HepG2 (cell line): ENCODE data around the gene CUL7. TPM values are rescaled to one million over a fixed set of nuclear protein-coding genes. Genes with fewer than 3 reads are reported as not detected.

Source experiments
- ATAC-seq: fragments of 200-7000 bp; cut with Tn5 transposase; 3 replicates; pipeline ENCODE4 v1.9.1; 2020; ENCODE audit warnings: mild to moderate bottlenecking, moderate library complexity
- BruUV-seq: library from RNA; stranded (reverse); fragments of 400-500 nt; replicated peaks from 2 replicates; lab custom pipeline; 2021; lab: Mats Ljungman, UMichigan
- CTCF ChIA-PET: fragments of 300-600 bp; formaldehyde crosslinking; extraction: SDS; loops from one replicate; lab custom pipeline; 2021; ENCODE audit warnings: low total read pairs, inconsistent platforms, low intra/inter-chr PET ratio; lab: Yijun Ruan, JAX
- POLR2A ChIA-PET: fragments of 350-600 bp; sonication (Branson Sonifier 250); formaldehyde crosslinking; loops from one replicate; lab custom pipeline; 2020; ENCODE audit warnings: antibody characterized with exemption, inconsistent platforms; lab: Yijun Ruan, JAX
- DNase-seq: peaks from one replicate; pipeline ENCODE4 v3.0.0-alpha.2; 2015; ENCODE audit warnings: low spot score
- FAIRE-seq: peaks from 3 replicates; lab custom pipeline; 2011; peaks lifted over from hg19 to GRCh38; lab: Jason Lieb, UNC
- H2AFZ ChIP-seq: one replicate; pipeline ENCODE4 v1.6.1; 2011; ENCODE audit warnings: low read length, inconsistent platforms
- H3K27ac ChIP-seq: fragments of 300-600 bp; 3 replicates; pipeline ENCODE4 v1.8.0; 2011; ENCODE audit warnings: mixed run types, mild to moderate bottlenecking, mixed read lengths, low read length, inconsistent platforms; ENCODE audit not compliant: insufficient read depth; ENCODE audit errors: extremely low read length
- H3K27me3 ChIP-seq, 2 experiments: fragments of 200-600 bp in 1 of 2; 2 replicates in 1 of 2; 3 replicates in 1 of 2; pipeline versions ENCODE4 v1.6.0 to v1.8.0; 2011; ENCODE audit warnings: low read length in 2 of 2, mild to moderate bottlenecking in 2 of 2, moderate library complexity in 2 of 2, inconsistent platforms in 1 of 2; ENCODE audit not compliant: insufficient read depth in 2 of 2, control insufficient read depth in 1 of 2
- H3K36me3 ChIP-seq, 2 experiments: fragments of 200-600 bp in 1 of 2; replicated peaks in 1 of 2; 2 replicates in 1 of 2; 3 replicates in 1 of 2; pipeline versions ENCODE4 v1.5.1 to v1.8.0; 2011; ENCODE audit warnings: low read length in 2 of 2, inconsistent platforms in 1 of 2; ENCODE audit not compliant: insufficient read depth in 2 of 2, control insufficient read depth in 1 of 2
- H3K4me1 ChIP-seq: 2 replicates; pipeline ENCODE4 v1.5.1; 2012; ENCODE audit warnings: low read length, inconsistent platforms; ENCODE audit not compliant: insufficient read depth
- H3K4me2 ChIP-seq: 2 replicates; pipeline ENCODE4 v1.6.0; 2011; ENCODE audit warnings: low read depth, low read length, inconsistent platforms
- H3K4me3 ChIP-seq, 3 experiments: fragments of 200-600 bp in 1 of 3; sonication (generic), shearing (Covaris generic) in 1 of 3; replicated peaks in 1 of 3; 2 replicates each; pipeline ENCODE4 v1.5.1; 2011 to 2016; ENCODE audit warnings: low read length in 3 of 3, inconsistent platforms in 2 of 3, low read depth in 2 of 3, mild to moderate bottlenecking in 2 of 3, control low read depth in 1 of 3, mixed read lengths in 1 of 3; ENCODE audit not compliant: insufficient read depth in 1 of 3
- H3K79me2 ChIP-seq: one replicate; pipeline ENCODE4 v1.6.1; 2011; ENCODE audit warnings: low read length, inconsistent platforms; ENCODE audit not compliant: insufficient read depth
- H3K9ac ChIP-seq: 2 replicates; pipeline ENCODE4 v1.6.0; 2011; ENCODE audit warnings: mild to moderate bottlenecking, low read depth, low read length, inconsistent platforms; ENCODE audit not compliant: insufficient read depth
- H3K9me3 ChIP-seq: 2 replicates; pipeline ENCODE4 v1.5.1; 2012; ENCODE audit warnings: mild to moderate bottlenecking, low read length
- H4K20me1 ChIP-seq: 2 replicates; pipeline ENCODE4 v1.6.0; 2011; ENCODE audit warnings: inconsistent platforms, mild to moderate bottlenecking, low read length, moderate library complexity; ENCODE audit not compliant: insufficient read depth
- DPF2 ChIP-seq: sonication (generic); formaldehyde crosslinking; IDR thresholded peaks from 2 replicates; pipeline ENCODE4 v1.4.0; 2020; ENCODE audit warnings: mild to moderate bottlenecking, low read depth, missing genetic modification reagents, borderline replicate concordance
- GTF2F1 ChIP-seq: fragments of 150-350 bp; IDR thresholded peaks from 2 replicates; pipeline ENCODE4 v1.6.1; 2014; ENCODE audit warnings: low read length
- HCFC1 ChIP-seq: fragments of 150-350 bp; IDR thresholded peaks from 2 replicates; pipeline ENCODE4 v1.6.1; 2014; ENCODE audit warnings: low read depth, low read length
- KDM1A ChIP-seq: IDR thresholded peaks from 2 replicates; pipeline ENCODE4 v1.6.1; 2016; ENCODE audit warnings: missing compliant biosample characterization
- KLF12 ChIP-seq: sonication (generic); formaldehyde crosslinking; IDR thresholded peaks from 2 replicates; pipeline ENCODE4 v1.4.0; 2020; ENCODE audit warnings: missing genetic modification reagents, borderline replicate concordance
- MED1 ChIP-seq: sonication (generic); formaldehyde crosslinking; IDR thresholded peaks from 2 replicates; pipeline ENCODE4 v1.4.0; 2020; ENCODE audit warnings: missing genetic modification reagents
- NCOA1 ChIP-seq: sonication (generic); formaldehyde crosslinking; IDR thresholded peaks from 2 replicates; pipeline ENCODE4 v1.9.0; 2021; ENCODE audit warnings: missing genetic modification reagents
- PHF20 ChIP-seq: sonication (generic); formaldehyde crosslinking; IDR thresholded peaks from 2 replicates; pipeline ENCODE4 v1.5.0; 2020; ENCODE audit warnings: mild to moderate bottlenecking, missing genetic modification reagents
- POLR2AphosphoS5 ChIP-seq: IDR thresholded peaks from 2 replicates; pipeline ENCODE4 v1.6.1; 2012; ENCODE audit warnings: low read depth, low read length
- SIX4 ChIP-seq: sonication (generic); formaldehyde crosslinking; IDR thresholded peaks from 2 replicates; pipeline ENCODE4 v1.4.0; 2020; ENCODE audit warnings: missing genetic modification reagents
- SMC3 ChIP-seq: IDR thresholded peaks from 2 replicates; pipeline ENCODE4 v1.6.1; 2011; ENCODE audit warnings: low read length, improper control_type of control experiment
- ZNF678 ChIP-seq: sonication (generic); formaldehyde crosslinking; IDR thresholded peaks from 2 replicates; pipeline ENCODE4 v1.4.0; 2020; ENCODE audit warnings: mild to moderate bottlenecking, missing genetic modification reagents
- ZNF709 ChIP-seq: sonication (generic); formaldehyde crosslinking; IDR thresholded peaks from 2 replicates; pipeline ENCODE4 v1.5.0; 2020; ENCODE audit warnings: mild to moderate bottlenecking, missing genetic modification reagents
- ZNF768 ChIP-seq: sonication (generic); formaldehyde crosslinking; IDR thresholded peaks from 2 replicates; pipeline ENCODE4 v1.4.0; 2020; ENCODE audit warnings: missing genetic modification reagents
- ZNF816 ChIP-seq: sonication (generic); formaldehyde crosslinking; IDR thresholded peaks from 2 replicates; pipeline ENCODE4 v1.8.0; 2022; ENCODE audit warnings: missing genetic modification reagents, mild to moderate bottlenecking, borderline replicate concordance
- WGBS: methylation state at CpG from one replicate; pipeline ENCODE4 v1.1.6; 2017; ENCODE audit warnings: low lambda C conversion rate; 5-methylcytosine and 5-hydroxymethylcytosine counted together
- in situ Hi-C: cut with HindIII; loops from 2 replicates; pipeline ENCODE4 v1.10.0; 2017; ENCODE audit warnings: low pct_unique_long_range_greater_than_20kb; ENCODE audit not compliant: extremely low pct_ligation_motif_present
- intact Hi-C: fragments of 100-400 bp; cut with micrococcal nuclease; formaldehyde crosslinking; loops from one replicate; pipeline ENCODE4 v1.10.0; 2022; ENCODE audit not compliant: unreplicated experiment
- polyA plus RNA-seq, 8 experiments: library from polyadenylated mRNA; depleted of rRNA in 3 of 8; stranded (reverse) in 7 of 8; unstranded in 1 of 8; fragments of >200 nt; fragmentation: Illumina TruSeq in 4 of 8; extraction: Trizol in 4 of 8; gene quantifications; 2 replicates each; pipeline versions ENCODE4 v1.2.1 to v1.2.3, GENCODE V29; 2011 to 2016; ENCODE audit warnings: low read depth in 4 of 8, missing spikeins in 1 of 8, mixed read lengths in 1 of 8; ENCODE audit not compliant: insufficient read depth in 1 of 8
- total RNA-seq, 5 experiments: library from RNA; depleted of rRNA; stranded (reverse); fragments of >200 nt; fragmentation: Illumina TruSeq; extraction: Trizol; gene quantifications; 2 replicates each; pipeline ENCODE4 v1.2.3, GENCODE V29; 2016; ENCODE audit warnings: low read depth in 1 of 5
- TF ChIP-seq, protein P1 (sequence below): sonication (generic); formaldehyde crosslinking; IDR thresholded peaks from 2 replicates; pipeline ENCODE4 v1.5.0; 2020; ENCODE audit warnings: mild to moderate bottlenecking, missing genetic modification reagents, borderline replicate concordance
- TF ChIP-seq, protein P2 (sequence below): sonication (generic); formaldehyde crosslinking; conservative IDR thresholded peaks from 2 replicates; pipeline ENCODE4 v1.4.0; 2020; ENCODE audit warnings: missing genetic modification reagents
- TF ChIP-seq, protein P3 (sequence below): sonication (generic); IDR thresholded peaks from 2 replicates; pipeline ENCODE4 v1.6.1; 2016; ENCODE audit warnings: low read depth, borderline replicate concordance

Gene CUL7
- total and polyA plus RNA-seq, 2 of the 13 experiments (the other 11 are each of a cell fraction or from before 2014, with no cell fraction given) = 32.0 to 60.7 TPM

DNA sequence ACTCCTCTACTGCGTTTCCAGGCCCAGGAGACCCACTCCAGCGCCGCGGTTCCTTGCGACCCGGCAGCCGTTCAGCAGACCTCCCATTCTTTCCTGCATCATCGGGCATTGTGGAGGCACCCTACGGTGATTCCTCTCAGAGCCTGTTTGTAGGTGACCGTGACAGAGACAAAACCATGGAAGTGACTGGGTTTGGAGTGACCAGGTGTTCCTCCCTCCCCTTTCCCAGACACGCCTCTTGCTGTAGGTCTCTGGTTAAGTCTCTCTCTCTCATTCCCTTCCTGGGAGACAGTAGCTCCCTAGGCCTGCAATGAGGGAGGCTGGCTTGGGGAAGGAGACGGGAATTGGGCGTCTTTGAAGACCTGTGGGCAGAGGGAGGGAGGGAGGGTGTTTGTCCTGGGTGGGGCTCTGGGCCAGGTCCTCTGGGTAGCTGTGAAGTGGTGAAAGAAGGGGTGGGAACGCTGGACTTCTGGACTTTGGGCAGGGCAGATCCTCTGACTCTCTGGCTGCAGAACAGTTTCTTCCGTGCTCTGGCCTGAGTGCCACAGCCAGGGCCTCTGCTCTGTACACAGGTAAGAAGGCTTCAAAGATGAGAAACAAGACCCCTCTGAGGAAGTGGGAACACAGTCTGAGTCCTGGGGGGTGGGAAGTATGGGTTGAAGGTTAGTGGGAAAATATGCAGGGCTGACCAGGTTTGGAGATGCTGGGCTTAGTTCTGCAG, 6.5 kb upstream of the CUL7 start:
- peak overlapping the region; percentile 90 for H3K4me2 ChIP-seq
- H3K9me3 ChIP-seq = no peaks in the 10 kb centered on the region
- peaks cover 3 to 41% of the 10 kb centered on the region in 2 experiments for H3K36me3 ChIP-seq
- FAIRE-seq = peak; percentile 99
- peak overlapping the region; percentile 91 for H3K27ac ChIP-seq
- peaks cover 35% of the 10 kb centered on the region for H3K79me2 ChIP-seq
- no peaks in the 10 kb centered on the region; a peak in 1 of 5 replicates for H3K27me3 ChIP-seq
- POLR2A ChIA-PET = interaction anchor here (0.6 to 3.3 kb wide), 50 partner anchors 11 to 318 kb away, joined by 3 to 103 read pairs (median 6); partner anchors contain the start of genes CNPY3, CUL9, DNPH1 and GNMT
- intact Hi-C loops (loop anchor here (1.0 to 2.0 kb wide), 2 partner anchors 45 to 159 kb away; partner anchors contain the start of gene KLHDC3), in situ Hi-C loops (no loop called here)
- peak; percentile 85 for ATAC-seq
- peaks cover 33% of the 10 kb centered on the region for H3K4me1 ChIP-seq
- no peaks in the 10 kb centered on the region for H4K20me1 ChIP-seq
- CTCF ChIA-PET = no interaction called here
- no TSS peak for BruUV-seq
- WGBS = 0% methylated on average over 6 of the region's 15 CpGs
- H3K4me3 ChIP-seq = peak overlapping the region; percentile 74 to 99 (median 93)
- H2AFZ ChIP-seq = no peak overlapping the region
- peak; percentile 87 for DNase-seq
- H3K9ac ChIP-seq = peak overlapping the region; percentile 83
- no peak for TF ChIP-seq HCFC1
- TF ChIP-seq, protein P1, sequence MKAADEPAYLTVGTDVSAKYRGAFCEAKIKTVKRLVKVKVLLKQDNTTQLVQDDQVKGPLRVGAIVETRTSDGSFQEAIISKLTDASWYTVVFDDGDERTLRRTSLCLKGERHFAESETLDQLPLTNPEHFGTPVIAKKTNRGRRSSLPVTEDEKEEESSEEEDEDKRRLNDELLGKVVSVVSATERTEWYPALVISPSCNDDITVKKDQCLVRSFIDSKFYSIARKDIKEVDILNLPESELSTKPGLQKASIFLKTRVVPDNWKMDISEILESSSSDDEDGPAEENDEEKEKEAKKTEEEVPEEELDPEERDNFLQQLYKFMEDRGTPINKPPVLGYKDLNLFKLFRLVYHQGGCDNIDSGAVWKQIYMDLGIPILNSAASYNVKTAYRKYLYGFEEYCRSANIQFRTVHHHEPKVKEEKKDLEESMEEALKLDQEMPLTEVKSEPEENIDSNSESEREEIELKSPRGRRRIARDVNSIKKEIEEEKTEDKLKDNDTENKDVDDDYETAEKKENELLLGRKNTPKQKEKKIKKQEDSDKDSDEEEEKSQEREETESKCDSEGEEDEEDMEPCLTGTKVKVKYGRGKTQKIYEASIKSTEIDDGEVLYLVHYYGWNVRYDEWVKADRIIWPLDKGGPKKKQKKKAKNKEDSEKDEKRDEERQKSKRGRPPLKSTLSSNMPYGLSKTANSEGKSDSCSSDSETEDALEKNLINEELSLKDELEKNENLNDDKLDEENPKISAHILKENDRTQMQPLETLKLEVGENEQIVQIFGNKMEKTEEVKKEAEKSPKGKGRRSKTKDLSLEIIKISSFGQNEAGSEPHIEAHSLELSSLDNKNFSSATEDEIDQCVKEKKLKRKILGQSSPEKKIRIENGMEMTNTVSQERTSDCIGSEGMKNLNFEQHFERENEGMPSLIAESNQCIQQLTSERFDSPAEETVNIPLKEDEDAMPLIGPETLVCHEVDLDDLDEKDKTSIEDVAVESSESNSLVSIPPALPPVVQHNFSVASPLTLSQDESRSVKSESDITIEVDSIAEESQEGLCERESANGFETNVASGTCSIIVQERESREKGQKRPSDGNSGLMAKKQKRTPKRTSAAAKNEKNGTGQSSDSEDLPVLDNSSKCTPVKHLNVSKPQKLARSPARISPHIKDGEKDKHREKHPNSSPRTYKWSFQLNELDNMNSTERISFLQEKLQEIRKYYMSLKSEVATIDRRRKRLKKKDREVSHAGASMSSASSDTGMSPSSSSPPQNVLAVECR (CRISPR knock-in tag) = peak; percentile 56
- no peak for TF ChIP-seq NCOA1
- no peak for TF ChIP-seq KDM1A
- TF ChIP-seq SIX4 (CRISPR knock-in tag) = peak; percentile 71
- TF ChIP-seq POLR2AphosphoS5 = peak; percentile 84
- TF ChIP-seq ZNF678 = peak; percentile 82; the same call in 1 of the 2 replicates
- 0 out of 2 replicates have a peak, but pooled peaks have one; percentile 1 for TF ChIP-seq SMC3
- 0 out of 2 replicates have a peak, but pooled peaks have one; percentile 56 for TF ChIP-seq ZNF816
- TF ChIP-seq, protein P2, sequence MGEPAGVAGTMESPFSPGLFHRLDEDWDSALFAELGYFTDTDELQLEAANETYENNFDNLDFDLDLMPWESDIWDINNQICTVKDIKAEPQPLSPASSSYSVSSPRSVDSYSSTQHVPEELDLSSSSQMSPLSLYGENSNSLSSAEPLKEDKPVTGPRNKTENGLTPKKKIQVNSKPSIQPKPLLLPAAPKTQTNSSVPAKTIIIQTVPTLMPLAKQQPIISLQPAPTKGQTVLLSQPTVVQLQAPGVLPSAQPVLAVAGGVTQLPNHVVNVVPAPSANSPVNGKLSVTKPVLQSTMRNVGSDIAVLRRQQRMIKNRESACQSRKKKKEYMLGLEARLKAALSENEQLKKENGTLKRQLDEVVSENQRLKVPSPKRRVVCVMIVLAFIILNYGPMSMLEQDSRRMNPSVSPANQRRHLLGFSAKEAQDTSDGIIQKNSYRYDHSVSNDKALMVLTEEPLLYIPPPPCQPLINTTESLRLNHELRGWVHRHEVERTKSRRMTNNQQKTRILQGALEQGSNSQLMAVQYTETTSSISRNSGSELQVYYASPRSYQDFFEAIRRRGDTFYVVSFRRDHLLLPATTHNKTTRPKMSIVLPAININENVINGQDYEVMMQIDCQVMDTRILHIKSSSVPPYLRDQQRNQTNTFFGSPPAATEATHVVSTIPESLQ (CRISPR knock-in tag) = peak; percentile 24; the same call in 1 of the 2 replicates
- 0 out of 2 replicates have a peak, but pooled peaks have one; percentile 24 for TF ChIP-seq ZNF709 (CRISPR knock-in tag)
- peak; percentile 58; the same call in 1 of the 2 replicates for TF ChIP-seq MED1 (CRISPR knock-in tag)
- peak; percentile 50 for TF ChIP-seq PHF20
- no peak for TF ChIP-seq GTF2F1
- peak; percentile 71 for TF ChIP-seq DPF2 (CRISPR knock-in tag)
- TF ChIP-seq, protein P3, sequence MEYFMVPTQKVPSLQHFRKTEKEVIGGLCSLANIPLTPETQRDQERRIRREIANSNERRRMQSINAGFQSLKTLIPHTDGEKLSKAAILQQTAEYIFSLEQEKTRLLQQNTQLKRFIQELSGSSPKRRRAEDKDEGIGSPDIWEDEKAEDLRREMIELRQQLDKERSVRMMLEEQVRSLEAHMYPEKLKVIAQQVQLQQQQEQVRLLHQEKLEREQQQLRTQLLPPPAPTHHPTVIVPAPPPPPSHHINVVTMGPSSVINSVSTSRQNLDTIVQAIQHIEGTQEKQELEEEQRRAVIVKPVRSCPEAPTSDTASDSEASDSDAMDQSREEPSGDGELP = 0 out of 2 replicates have a peak, but pooled peaks have one; percentile 49
- peak; percentile 28; the same call in 1 of the 2 replicates for TF ChIP-seq ZNF768 (CRISPR knock-in tag)
- TF ChIP-seq KLF12 (CRISPR knock-in tag) = peak; percentile 82
